Prostate gland (tissue), 2 donors: ENCODE results near the gene SLC25A44. TPM values are rescaled to one million over a fixed set of nuclear protein-coding genes. Genes with fewer than 3 reads are reported as not detected.
A peak's percentile ranks its signal among the peaks of the same experiment; 100 is the strongest.

ENCODE experiments used
- DNase-seq: peaks from one replicate; pipeline ENCODE4 v3.0.0-alpha.2; 2019; ENCODE audit warnings: low spot score
- H3K27ac ChIP-seq, 2 donors: fragments of 200-600 bp; sonication (generic); 2 replicates each; pipeline ENCODE4 v1.5.1; 2017 to 2019
- H3K27me3 ChIP-seq: fragments of 200-600 bp; sonication (generic); replicated peaks from 2 replicates; pipeline ENCODE4 v1.5.1; 2019; ENCODE audit not compliant: insufficient read depth
- H3K36me3 ChIP-seq, 2 donors: fragments of 200-600 bp; sonication (generic); 1 replicate in 1 of 2; 2 replicates in 1 of 2; pipeline versions ENCODE4 v1.5.1 to v1.8.1; 2017 to 2019
- H3K4me1 ChIP-seq: fragments of 200-600 bp; sonication (generic); replicated peaks from 2 replicates; pipeline ENCODE4 v1.5.1; 2019
- H3K4me3 ChIP-seq, 2 donors: fragments of 200-600 bp; sonication (generic); 2 replicates each; pipeline ENCODE4 v1.5.1; 2017 to 2019
- H3K9me3 ChIP-seq: fragments of 200-600 bp; sonication (generic); 2 replicates; pipeline ENCODE4 v1.5.1; 2017
- CTCF ChIP-seq, 4 experiments: fragments of 200-600 bp in 2 of 4; fragments of 450-650 bp in 2 of 4; sonication (generic) in 2 of 4; IDR thresholded peaks; 1 replicate in 3 of 4; 2 replicates in 1 of 4; pipeline ENCODE4 v1.5.1; 2016 to 2019; ENCODE audit warnings: antibody characterized with exemption in 4 of 4, mild to moderate bottlenecking in 2 of 4, moderate library complexity in 2 of 4
- POLR2A ChIP-seq: fragments of 450-650 bp; IDR thresholded peaks from one replicate; pipeline ENCODE4 v1.6.1; 2016; ENCODE audit warnings: antibody characterized with exemption, mild to moderate bottlenecking
- POLR2AphosphoS5 ChIP-seq: sonication (generic); formaldehyde crosslinking; IDR thresholded peaks from one replicate; pipeline ENCODE4 v1.6.1; 2017; ENCODE audit warnings: antibody characterized with exemption
- WGBS: methylation state at CpG from one replicate; pipeline ENCODE4 v1.1.5; 2018; 5-methylcytosine and 5-hydroxymethylcytosine counted together
- intact Hi-C: fragments of 100-400 bp; cut with DNase I; formaldehyde crosslinking; loops from one replicate; pipeline ENCODE4 v1.14.2; 2022
- total RNA-seq, 2 donors: library from RNA; depleted of rRNA; stranded (reverse); fragments of >200 nt; gene quantifications; one replicate each; pipeline ENCODE4 v1.1.0, GENCODE V29; 2016

The SLC25A44 gene
- total RNA-seq, 2 donors from 2014 or later, result 14.2 to 16.5 TPM

GRCh38 chr1:156217871-156218270, 24.0 kb downstream of the SLC25A44 start:
- Histone ChIP-seq H3K27ac (peak overlapping the region; percentile 3 to 18), H3K36me3 (peaks cover 0 to 4% of the 10 kb centered on the region in 2 donors), H3K4me1 (peaks cover 13% of the 10 kb centered on the region), H3K4me3 (no peak overlapping the region), H3K27me3 (no peaks in the 10 kb centered on the region), H3K9me3 (no peaks in the 10 kb centered on the region)
- TF ChIP-seq CTCF (IDR thresholded peaks at IDR 0.05) (no peak), POLR2AphosphoS5 (peak; percentile 81), POLR2A (no peak)
- intact Hi-C loops, result no loop called here
- peak; percentile 44 for DNase-seq
- WGBS, result 3% methylated on average over 2 of the region's 2 CpGs

- intact Hi-C loops, result no loop called here
- WGBS, result 92% methylated on average over 9 of the region's 9 CpGs
- TF ChIP-seq POLR2AphosphoS5 (no peak), CTCF (IDR thresholded peaks at IDR 0.05) (no peak), POLR2A (no peak)
Measured at GRCh38 chr1:156220226-156220625, 26.3 kb downstream of the SLC25A44 start.

GRCh38 chr1:156221986-156222692, 28.2 kb downstream of the SLC25A44 start:
- 94% methylated on average over 13 of the region's 13 CpGs for WGBS
- Histone ChIP-seq H3K4me3 (no peak overlapping the region), H3K4me1 (peaks cover 3% of the 10 kb centered on the region), H3K9me3 (no peaks in the 10 kb centered on the region), H3K36me3 (peaks cover 0 to 4% of the 10 kb centered on the region in 2 donors), H3K27ac (no peak overlapping the region), H3K27me3 (no peaks in the 10 kb centered on the region)
- no peak for DNase-seq
- TF ChIP-seq POLR2AphosphoS5, result no peak
- no peak for TF ChIP-seq POLR2A
- TF ChIP-seq CTCF (IDR thresholded peaks at IDR 0.05), result no peak
- intact Hi-C loops, result no loop called here

More at GRCh38 chr1:156220226-156220625, 26.3 kb downstream of the SLC25A44 start:
- H3K9me3 ChIP-seq, result no peaks in the 10 kb centered on the region
- DNase-seq, result no peak
- H3K4me3 ChIP-seq, result no peak overlapping the region
- peaks cover 3% of the 10 kb centered on the region for H3K4me1 ChIP-seq
- H3K27me3 ChIP-seq, result no peaks in the 10 kb centered on the region
- H3K36me3 ChIP-seq, result peaks cover 0 to 4% of the 10 kb centered on the region in 2 donors
- no peak overlapping the region for H3K27ac ChIP-seq

- no peak for DNase-seq
- no peak overlapping the region for H3K27ac ChIP-seq
- no peaks in the 10 kb centered on the region for H3K9me3 ChIP-seq
- TF ChIP-seq CTCF (IDR thresholded peaks at IDR 0.05), result no peak
- TF ChIP-seq POLR2A, result no peak
- no peak for TF ChIP-seq POLR2AphosphoS5
- H3K27me3 ChIP-seq, result no peaks in the 10 kb centered on the region
- peaks cover 0 to 4% of the 10 kb centered on the region in 2 donors for H3K36me3 ChIP-seq
- no peak overlapping the region for H3K4me3 ChIP-seq
- H3K4me1 ChIP-seq, result no peaks in the 10 kb centered on the region
- WGBS, result 14% methylated on average over 2 of the region's 2 CpGs
- intact Hi-C loops, result loop anchor here (5.0 kb wide), 2 partner anchors 78 to 133 kb away; no protein-coding TSS in a partner anchor
Measured at GRCh38 chr1:156225677-156226014, 31.7 kb downstream of the SLC25A44 start.

GRCh38 chr1:156226116-156226538, 32.2 kb downstream of the SLC25A44 start:
- WGBS, result 71% methylated on average over 2 of the region's 2 CpGs
- TF ChIP-seq CTCF (IDR thresholded peaks at IDR 0.05), result no peak
- TF ChIP-seq POLR2AphosphoS5, result no peak
- no peak for TF ChIP-seq POLR2A
- Histone ChIP-seq H3K9me3 (no peaks in the 10 kb centered on the region), H3K27me3 (no peaks in the 10 kb centered on the region), H3K4me3 (no peak overlapping the region), H3K4me1 (no peaks in the 10 kb centered on the region), H3K36me3 (peaks cover 0 to 4% of the 10 kb centered on the region in 2 donors), H3K27ac (no peak overlapping the region)
- intact Hi-C loops, result loop anchor here (5.0 kb wide), 2 partner anchors 79 to 134 kb away; no protein-coding TSS in a partner anchor
- DNase-seq, result no peak
